GM18873 (cell line): ENCODE measurements around the gene TTC22.

ENCODE experiments used
- ATAC-seq: cut with Tn5 transposase; IDR thresholded peaks from one replicate; pipeline ENCODE4 v1.9.1; 2021; ENCODE audit warnings: mild to moderate bottlenecking, moderate library complexity, moderate number of reproducible peaks; ENCODE audit not compliant: unreplicated experiment, low FRiP score

The TTC22 gene

GRCh38 chr1:54763816-54764132 is 37.3 kb downstream of the TTC22 start:
- no peak for ATAC-seq

GRCh38 chr1:54758678-54759348 is 42.3 kb downstream of the TTC22 start:
- ATAC-seq = no peak

GRCh38 chr1:54757833-54758232 is 43.3 kb downstream of the TTC22 start:
- no peak for ATAC-seq

GRCh38 chr1:54754486-54755285 is 46.4 kb downstream of the TTC22 start:
- ATAC-seq = no peak

GRCh38 chr1:54754045-54754444 is 47.1 kb downstream of the TTC22 start:
- no peak for ATAC-seq

GRCh38 chr1:54751426-54751825 is 49.7 kb downstream of the TTC22 start:
- ATAC-seq = no peak

GRCh38 chr1:54750596-54750995 is 50.5 kb downstream of the TTC22 start:
- no peak for ATAC-seq

GRCh38 chr1:54748094-54748835 is 52.9 kb downstream of the TTC22 start:
- no peak for ATAC-seq

- no peak for ATAC-seq
Measured at GRCh38 chr1:54745864-54746263, 55.3 kb downstream of the TTC22 start.

- no peak for ATAC-seq
Measured at GRCh38 chr1:54745274-54745673, 55.8 kb downstream of the TTC22 start.

- no peak for ATAC-seq
Measured at GRCh38 chr1:54744696-54745095, 56.4 kb downstream of the TTC22 start.

GRCh38 chr1:54743416-54744226 is 57.5 kb downstream of the TTC22 start:
- ATAC-seq = no peak

GRCh38 chr1:54742282-54742681 is 58.8 kb downstream of the TTC22 start:
- no peak for ATAC-seq

GRCh38 chr1:54741531-54741930 is 59.6 kb downstream of the TTC22 start:
- ATAC-seq = no peak

GRCh38 chr1:54738244-54738643 is 62.9 kb downstream of the TTC22 start:
- no peak for ATAC-seq

- ATAC-seq = no peak
Measured at GRCh38 chr1:54736685-54737084, 64.4 kb downstream of the TTC22 start.
